GM20000 (cell line): ENCODE measurements around the gene ANTXR2.

Source experiments
- DNase-seq: peaks from one replicate; pipeline ENCODE4 v3.0.0; 2012; ENCODE audit warnings: low spot score
- TF ChIP-seq, protein P1 (sequence below): IDR thresholded peaks from 2 replicates; pipeline ENCODE4 v1.5.1; 2012; ENCODE audit warnings: mild to moderate bottlenecking, control low read depth; ENCODE audit errors: extremely low read depth, missing control alignments

ANTXR2 gene

DNA sequence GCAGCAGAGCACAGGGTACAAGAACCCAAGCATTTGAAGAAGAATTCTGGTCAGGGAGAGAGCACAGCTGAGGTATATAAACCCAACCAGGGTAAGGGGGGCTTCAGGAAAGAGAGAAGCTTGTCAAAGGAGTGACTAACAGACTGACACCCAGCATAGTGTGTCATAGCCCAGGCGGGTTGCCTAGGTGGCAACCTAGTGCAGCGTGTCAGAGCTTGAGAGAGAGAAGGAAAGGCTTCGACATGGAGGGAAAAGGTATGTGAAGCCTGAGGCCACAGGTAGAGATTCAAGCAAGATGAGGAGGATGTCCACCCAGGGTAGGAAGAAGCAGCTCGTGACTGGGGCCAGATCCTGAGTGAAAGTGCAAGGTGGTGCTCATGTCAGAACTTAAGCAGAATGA is 8.5 kb upstream of the ANTXR2 start:
- TF ChIP-seq, protein P1, sequence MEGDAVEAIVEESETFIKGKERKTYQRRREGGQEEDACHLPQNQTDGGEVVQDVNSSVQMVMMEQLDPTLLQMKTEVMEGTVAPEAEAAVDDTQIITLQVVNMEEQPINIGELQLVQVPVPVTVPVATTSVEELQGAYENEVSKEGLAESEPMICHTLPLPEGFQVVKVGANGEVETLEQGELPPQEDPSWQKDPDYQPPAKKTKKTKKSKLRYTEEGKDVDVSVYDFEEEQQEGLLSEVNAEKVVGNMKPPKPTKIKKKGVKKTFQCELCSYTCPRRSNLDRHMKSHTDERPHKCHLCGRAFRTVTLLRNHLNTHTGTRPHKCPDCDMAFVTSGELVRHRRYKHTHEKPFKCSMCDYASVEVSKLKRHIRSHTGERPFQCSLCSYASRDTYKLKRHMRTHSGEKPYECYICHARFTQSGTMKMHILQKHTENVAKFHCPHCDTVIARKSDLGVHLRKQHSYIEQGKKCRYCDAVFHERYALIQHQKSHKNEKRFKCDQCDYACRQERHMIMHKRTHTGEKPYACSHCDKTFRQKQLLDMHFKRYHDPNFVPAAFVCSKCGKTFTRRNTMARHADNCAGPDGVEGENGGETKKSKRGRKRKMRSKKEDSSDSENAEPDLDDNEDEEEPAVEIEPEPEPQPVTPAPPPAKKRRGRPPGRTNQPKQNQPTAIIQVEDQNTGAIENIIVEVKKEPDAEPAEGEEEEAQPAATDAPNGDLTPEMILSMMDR, result no peak
- no peak for DNase-seq

DNA sequence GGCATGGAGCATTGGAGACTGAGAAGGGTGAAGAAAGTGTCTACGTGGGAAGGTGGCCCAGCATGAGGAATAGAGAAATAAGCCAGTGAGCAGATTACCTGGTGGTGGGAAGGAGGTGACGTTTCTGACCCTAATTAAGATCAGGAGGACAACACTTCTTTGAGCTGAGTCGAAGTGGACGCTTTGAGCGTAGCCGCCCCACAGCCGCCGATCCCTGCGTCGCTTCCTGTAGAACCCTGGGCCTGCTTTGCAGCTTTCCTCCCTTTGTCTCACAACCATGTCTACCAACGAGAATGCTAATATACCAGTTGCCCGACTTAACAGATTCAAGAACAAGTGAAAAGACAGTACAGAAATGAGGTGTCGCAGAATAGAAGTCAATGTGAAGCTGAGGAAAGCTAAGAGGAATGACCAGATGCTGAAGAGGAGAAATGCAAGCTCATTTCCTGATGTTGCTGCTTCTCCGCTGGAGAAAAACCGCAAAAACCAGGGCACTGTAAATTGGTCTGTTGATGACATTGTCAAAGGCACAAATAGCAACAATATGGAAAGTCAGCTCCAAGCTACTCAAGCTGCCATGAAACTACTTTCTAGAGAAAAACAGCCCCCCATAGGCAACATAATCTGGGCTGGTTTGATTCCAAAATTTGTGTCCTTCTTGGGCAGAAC is 6.4 kb upstream of the ANTXR2 start:
- no peak for DNase-seq

DNA sequence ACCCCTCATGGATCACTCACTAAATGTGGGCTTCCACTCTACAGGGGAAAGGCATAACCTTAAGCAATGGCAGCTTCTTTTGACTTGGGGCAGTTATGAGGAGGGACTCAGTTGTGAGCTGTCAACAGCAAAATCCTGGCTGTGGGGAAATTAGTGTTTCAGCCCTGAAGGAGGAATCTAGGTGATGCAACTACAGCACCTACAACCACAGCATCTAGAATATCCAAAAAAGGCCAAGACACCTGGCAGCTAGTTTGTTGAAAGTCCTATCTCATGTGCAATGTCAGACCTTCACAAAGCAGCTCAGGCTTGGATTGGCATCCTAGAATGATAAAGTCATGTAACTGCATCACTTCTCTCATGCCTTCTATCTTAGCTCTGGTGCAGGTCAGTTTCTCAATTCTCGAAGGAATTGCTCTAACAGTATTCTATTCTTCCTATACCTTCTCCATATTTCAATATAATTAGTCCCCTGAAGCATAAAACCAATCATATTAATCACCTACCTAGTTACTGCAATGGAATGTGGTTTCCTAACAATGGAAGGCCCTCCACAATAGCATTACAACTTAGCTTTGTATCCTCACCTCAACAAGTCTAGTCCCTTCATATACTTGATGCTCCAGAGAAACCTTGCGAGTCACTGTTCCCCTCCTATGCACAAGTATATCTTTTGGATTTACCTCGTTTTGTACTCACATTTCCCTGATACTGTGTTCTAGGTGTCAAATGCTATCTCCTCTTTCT is 5.5 kb upstream of the ANTXR2 start:
- DNase-seq, result no peak
- TF ChIP-seq, protein P1, result no peak

More for the DNA sequence above, 6.4 kb upstream of the ANTXR2 start:
- TF ChIP-seq, protein P1, result no peak

DNA sequence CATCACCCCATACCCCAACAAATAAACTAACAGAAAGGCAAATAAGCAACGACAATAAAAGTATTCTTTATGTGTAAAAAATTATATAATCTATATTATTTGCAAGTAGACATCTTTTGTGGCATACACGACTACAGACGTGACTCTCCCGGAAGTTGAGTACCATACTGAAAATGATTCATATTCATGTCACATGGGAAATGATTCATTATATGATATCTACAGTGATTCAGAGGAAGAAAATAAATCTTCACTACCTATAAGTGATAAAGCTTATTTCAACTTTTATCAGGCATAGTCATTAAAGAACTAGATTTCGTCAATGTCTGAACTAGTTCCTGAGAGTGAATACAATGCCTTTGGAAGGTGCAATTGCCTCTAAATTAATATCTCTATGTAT is 4.6 kb upstream of the ANTXR2 start:
- DNase-seq, result no peak
- TF ChIP-seq, protein P1, result no peak

DNA sequence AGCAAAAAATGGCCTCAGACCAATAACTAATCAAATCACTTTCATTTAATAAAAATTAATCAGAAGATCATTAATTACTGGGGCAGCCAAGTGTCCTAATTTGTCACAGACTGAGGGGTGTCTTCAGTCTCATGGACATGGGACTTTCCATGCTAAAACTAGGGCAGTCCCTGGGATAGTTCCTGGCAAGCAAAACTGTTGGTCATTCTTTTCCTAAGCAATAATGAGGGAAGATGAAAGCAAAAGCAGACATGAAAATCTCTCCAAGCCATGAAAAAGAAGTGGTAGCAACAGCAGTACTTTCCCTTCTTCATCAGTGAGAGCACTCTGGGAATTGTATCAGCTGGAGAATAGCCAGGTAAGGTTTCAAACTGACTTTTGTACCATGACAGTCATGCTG is 3.7 kb upstream of the ANTXR2 start:
- DNase-seq, result no peak
- TF ChIP-seq, protein P1, result no peak

DNA sequence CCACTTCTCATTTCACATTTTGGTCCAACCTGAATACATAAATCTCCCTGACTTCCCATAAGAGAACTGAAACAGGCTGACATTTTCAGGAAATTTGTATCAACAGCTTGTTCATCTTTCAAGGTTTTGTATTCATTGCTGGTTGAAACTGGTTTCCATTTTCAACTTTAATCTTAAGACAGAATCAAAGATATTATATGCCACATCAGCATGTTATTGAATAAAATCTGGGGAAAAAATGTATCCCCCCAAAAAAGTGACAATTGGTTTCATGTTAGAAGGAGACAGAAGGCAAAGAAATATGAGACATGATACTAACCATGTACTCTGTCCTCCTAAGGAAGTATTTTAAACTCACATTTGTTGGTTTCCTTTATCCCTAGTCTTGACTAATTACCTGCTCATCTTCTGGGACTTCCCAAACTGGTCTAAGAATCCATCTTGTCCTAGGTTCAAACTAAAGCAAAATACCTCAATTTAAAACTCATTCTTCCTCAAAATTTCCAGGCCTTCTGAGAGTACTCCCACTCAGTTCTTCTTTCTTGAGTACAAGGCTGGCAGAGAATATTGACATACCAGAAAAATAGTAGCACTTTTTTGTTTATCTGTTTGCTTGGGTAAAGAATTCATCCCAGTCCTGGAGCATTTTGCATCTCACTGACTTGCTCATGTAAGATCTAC is 3.1 kb upstream of the ANTXR2 start:
- TF ChIP-seq, protein P1, result no peak
- DNase-seq, result no peak

DNA sequence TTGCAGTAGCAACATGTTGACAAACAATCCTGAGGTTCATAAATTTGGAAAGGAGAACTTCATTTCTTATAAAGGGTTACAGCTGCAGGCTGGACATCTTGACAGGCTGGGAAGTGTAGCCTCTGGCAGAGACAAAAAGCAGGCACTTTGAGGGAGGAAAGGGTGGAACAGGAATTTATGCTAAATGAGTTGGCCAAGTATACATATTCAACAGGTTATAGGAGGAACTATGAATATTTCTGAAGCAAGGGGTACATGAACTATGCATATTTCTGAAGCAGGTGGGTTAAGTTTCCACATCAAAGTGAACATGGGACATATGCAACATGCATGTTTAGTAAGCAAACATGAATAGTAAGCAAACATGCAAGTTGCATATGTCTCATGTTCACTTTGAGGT is 1.6 kb upstream of the ANTXR2 start:
- TF ChIP-seq, protein P1, result no peak
- DNase-seq, result no peak
